ENCODE measurements around the gene DDHD1. TPM values are rescaled to one million over a fixed set of nuclear protein-coding genes. Genes with fewer than 3 reads are reported as not detected.
"Not testable (repeated sequence)": the region's sequence is repeated elsewhere in the genome, so short reads cannot be mapped to it uniquely, and the experiment has no call there.

Gene DDHD1
- total and polyA plus RNA-seq, 7 donors = 2.8 to 7.6 (median 4.6) TPM

GRCh38 chr14:53180272-53181221 lies 27.4 kb upstream of the DDHD1 start:
- Histone ChIP-seq H3K36me3 (ENCODE audit: insufficient read depth in 1 of 2, low read depth in 1 of 2) (no peaks in the 10 kb centered on the region), H3K4me1 (no peaks in the 10 kb centered on the region), H3K27ac (no peak overlapping the region), H3K9me3 (no peaks in the 10 kb centered on the region), H3K4me3 (no peak overlapping the region), H3K27me3 (ENCODE audit: insufficient read depth in 3 of 3, low read length in 2 of 3) (no peaks in the 10 kb centered on the region)
- no peak for DNase-seq
- no peak for ATAC-seq
- no peak for TF ChIP-seq CTCF (IDR thresholded peaks at IDR 0.05)
- 82 to 89% (median 87%) methylated on average over 13 of the region's 13 CpGs for WGBS, 3 donors
- intact Hi-C loops (cut with DNase I) = no loop called here

DNA sequence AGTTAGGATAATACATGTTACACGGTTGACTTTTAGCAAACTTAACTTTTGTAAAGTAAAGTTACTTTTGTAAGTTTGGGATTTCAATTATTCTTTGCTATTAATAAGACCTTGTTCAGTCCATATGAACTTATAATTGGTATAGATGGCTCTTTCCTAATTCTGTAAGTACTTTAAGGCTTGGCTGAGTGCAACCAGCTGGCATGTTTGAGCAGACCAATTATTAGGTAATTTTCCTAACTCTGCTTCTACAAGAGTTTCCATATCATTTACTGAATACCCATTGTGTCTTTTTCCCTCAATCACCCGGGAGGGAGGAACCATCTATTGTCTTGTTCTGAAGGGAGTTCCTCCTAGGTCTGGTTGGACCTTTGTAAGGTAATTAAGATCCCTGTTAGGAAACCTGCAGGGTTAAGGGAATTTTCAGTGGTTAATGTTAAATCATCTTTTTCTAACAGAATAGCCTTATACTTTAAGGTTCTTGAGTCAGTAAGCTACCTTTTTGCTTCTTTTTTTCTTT lies 26.4 kb upstream of the DDHD1 start:
- H3K27ac ChIP-seq; ATAC-seq; intact Hi-C loops (cut with DNase I); H3K27me3 ChIP-seq (ENCODE audit: insufficient read depth in 3 of 3, low read length in 2 of 3); H3K9me3 ChIP-seq; DNase-seq; H3K4me3 ChIP-seq; H3K4me1 ChIP-seq; H3K36me3 ChIP-seq (ENCODE audit: insufficient read depth in 1 of 2, low read depth in 1 of 2): not testable (repeated sequence)
- 71 to 81% (median 72%) methylated on average over 2 of the region's 2 CpGs for WGBS, 3 donors

- WGBS, 3 donors = 72 to 82% (median 77%) methylated on average over 4 of the region's 4 CpGs
- DNase-seq = no peak
- Histone ChIP-seq H3K9me3 (no peaks in the 10 kb centered on the region), H3K36me3 (ENCODE audit: insufficient read depth in 1 of 2, low read depth in 1 of 2) (no peaks in the 10 kb centered on the region), H3K27me3 (ENCODE audit: insufficient read depth in 3 of 3, low read length in 2 of 3) (no peaks in the 10 kb centered on the region), H3K27ac (no peak overlapping the region), H3K4me3 (no peak overlapping the region), H3K4me1 (no peaks in the 10 kb centered on the region)
- ATAC-seq = no peak
- TF ChIP-seq CTCF (IDR thresholded peaks at IDR 0.05) = no peak
- intact Hi-C loops (cut with DNase I) = no loop called here
These were observed 22.3 kb upstream of the DDHD1 start for GRCh38 chr14:53175375-53175774.

DNA sequence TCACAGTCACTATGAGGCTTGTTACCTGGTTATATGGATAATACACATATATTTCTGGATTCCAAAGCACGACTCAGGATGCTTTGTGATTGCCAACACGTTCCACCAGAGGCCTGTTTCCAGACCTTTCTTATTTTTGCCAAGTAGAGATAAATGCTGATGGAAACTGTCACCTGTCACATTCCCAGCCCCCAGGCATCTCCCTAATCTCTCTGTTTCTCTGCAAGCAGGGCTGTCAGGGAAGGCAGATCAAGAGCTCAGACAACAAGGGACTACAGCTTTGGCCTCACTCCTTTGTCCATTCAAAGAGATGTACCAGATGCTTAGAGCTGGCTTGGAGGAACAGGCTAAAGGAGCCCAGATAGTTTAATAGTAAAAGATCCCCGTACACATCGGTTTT lies 21.8 kb upstream of the DDHD1 start:
- no peaks in the 10 kb centered on the region for H3K27me3 ChIP-seq (ENCODE audit: insufficient read depth in 3 of 3, low read length in 2 of 3)
- no peak for DNase-seq
- no peaks in the 10 kb centered on the region for H3K9me3 ChIP-seq
- H3K4me1 ChIP-seq = no peaks in the 10 kb centered on the region
- no peak overlapping the region for H3K27ac ChIP-seq
- no peak for ATAC-seq
- TF ChIP-seq CTCF (IDR thresholded peaks at IDR 0.05) = no peak
- H3K4me3 ChIP-seq = no peak overlapping the region
- intact Hi-C loops (cut with DNase I) = no loop called here
- WGBS, 3 donors = 49 to 58% (median 51%) methylated on average over 4 of the region's 4 CpGs
- H3K36me3 ChIP-seq (ENCODE audit: insufficient read depth in 1 of 2, low read depth in 1 of 2) = no peaks in the 10 kb centered on the region

DNA sequence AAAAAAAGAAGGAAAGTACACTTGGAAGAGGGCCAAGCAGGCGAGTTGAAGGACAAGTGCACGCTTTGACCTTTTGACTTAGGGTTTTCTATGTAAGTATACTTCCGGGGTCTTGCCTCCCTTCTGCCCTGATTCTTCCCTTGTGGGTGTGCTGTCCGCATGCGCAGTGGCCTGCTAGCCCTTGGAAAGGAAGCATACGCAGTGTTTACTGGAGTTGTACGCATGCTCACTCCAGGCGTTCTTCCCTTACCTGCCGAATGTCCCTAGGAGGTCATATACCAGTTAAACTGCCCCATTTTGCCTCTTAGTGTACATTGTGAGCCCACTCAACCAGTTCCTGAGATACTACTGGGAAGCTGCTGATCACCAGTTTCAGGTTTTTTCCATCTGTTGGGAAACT lies 15.7 kb upstream of the DDHD1 start:
- Histone ChIP-seq H3K9me3 (no peaks in the 10 kb centered on the region), H3K27ac (no peak overlapping the region), H3K4me3 (no peak overlapping the region), H3K27me3 (ENCODE audit: insufficient read depth in 3 of 3, low read length in 2 of 3) (no peaks in the 10 kb centered on the region), H3K4me1 (no peaks in the 10 kb centered on the region), H3K36me3 (ENCODE audit: insufficient read depth in 1 of 2, low read depth in 1 of 2) (no peaks in the 10 kb centered on the region)
- TF ChIP-seq CTCF (IDR thresholded peaks at IDR 0.05) = no peak
- DNase-seq (no peak), ATAC-seq (no peak)
- 89 to 92% (median 90%) methylated on average over 9 of the region's 9 CpGs for WGBS, 3 donors
- intact Hi-C loops (cut with DNase I) = no loop called here
